Limb (tissue), 2 donors: ENCODE data around the gene TFR2.

Experiments used
- DNase-seq, 2 donors: peaks; one replicate each; pipeline ENCODE4 v3.0.0-alpha.2; 2016; ENCODE audit errors: extremely low spot score in 2 of 2

Gene TFR2

DNA sequence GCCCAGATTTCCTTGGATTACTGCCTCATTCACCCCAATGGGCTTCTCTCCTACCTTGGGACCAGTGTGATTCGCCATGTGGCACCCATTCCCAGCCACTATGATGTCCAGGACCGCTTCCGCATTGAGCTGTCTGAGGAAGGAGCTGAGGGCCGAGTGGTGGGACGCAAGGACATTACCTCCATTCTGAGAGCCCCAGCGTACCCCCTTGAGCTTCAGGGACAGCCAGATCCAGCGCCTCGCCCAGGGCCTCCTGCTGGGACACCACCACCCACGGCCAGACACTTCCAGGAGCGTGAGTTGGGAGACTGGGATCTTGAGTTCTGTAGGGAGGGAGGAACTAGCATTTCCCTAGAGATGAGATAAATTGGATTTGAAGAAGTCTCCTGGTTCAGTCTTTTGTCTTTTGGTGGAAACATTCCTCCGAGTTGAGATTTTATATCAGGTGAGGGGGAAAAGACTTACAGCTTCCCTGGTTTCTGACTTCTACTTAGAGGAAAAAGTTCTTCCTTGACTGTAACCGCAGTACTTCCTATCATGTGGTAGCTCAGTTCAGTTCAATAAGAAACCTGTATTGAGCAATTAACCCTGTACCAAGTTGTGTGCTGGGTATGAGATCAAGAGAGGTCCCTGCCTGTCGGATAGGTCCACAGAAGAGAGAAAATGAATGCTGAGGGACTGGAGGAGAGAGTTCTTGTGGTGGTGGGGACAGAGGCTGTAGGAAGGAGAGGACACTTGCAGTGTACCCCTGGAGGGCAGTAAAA, 27.8 kb downstream of the TFR2 start:
- no peak for DNase-seq

DNA sequence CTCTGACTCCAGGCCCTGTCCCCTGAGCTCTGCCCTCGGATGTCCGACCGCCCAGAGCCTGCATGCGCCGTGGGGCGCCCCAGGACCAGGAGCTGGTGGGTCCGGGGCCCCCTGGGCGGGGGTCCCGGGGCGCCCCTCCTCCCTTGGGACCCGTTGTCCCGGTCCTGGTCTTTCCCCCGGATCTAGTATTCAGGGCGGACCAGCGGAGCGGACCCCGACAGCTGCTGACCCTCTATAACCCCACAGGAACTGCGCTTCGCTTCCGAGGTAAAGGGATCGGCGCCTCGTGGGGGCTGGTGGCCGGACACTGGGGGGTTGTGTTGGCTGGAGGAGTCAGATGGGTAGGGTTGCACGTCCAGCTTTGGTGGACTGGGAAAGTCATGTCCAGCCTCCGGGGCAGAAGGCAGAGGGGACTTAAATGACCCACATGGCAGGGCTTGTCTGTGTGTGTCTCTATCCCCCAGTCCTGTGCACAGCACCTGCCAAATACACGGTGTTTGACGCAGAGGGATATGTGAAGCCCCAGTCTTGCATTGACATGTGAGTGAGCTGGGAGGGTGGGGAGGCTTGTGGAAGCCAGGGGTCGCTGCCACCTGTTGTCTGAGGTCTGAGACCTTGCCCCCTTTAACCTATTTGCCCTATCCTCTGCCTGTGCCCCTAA, 28.5 kb downstream of the TFR2 start:
- no peak for DNase-seq

DNA sequence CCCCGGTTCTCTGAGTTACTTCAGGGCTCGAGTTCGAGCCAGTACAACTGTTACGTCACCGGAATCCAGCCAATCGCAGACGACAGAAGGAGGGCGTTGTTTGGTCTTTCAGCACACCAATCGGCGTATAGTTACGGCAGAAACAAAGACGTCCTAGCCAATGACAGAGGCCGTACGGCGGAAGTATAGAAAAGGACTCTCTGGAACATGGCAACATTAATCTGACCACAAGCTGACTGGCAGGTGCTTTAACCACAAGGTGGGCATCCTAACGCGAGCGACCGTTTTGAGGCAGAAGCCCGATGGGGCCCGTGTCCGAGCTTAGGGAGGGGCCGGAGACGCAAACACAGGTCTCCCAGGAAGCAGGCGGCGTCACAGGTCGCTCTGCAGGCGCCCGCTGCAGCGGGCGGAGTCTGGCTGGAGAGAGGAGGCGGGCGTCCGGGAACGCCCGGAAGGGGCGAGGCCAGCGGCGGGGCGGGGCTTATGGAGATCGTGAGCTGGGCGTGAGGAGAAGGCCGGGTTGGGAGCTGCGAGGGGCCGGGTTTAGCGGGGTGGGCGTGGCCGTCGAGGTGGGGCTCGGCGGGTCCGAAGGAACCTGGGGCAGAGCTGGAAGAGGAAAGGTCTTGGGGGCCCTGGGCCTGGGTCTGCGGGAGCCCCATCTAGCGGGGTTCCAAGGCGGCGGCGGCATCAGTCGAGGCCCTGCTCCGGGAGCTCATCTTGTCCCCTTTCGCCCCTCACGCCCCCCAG, 29.2 kb downstream of the TFR2 start, which contains the start of gene MOSPD3:
MOSPD3 (plus strand) TSS at position 558 of the 747 bp plus-strand sequence. CDS start 252 bp downstream, outside the sequence.
- DNase-seq = peak; percentile 99

DNA sequence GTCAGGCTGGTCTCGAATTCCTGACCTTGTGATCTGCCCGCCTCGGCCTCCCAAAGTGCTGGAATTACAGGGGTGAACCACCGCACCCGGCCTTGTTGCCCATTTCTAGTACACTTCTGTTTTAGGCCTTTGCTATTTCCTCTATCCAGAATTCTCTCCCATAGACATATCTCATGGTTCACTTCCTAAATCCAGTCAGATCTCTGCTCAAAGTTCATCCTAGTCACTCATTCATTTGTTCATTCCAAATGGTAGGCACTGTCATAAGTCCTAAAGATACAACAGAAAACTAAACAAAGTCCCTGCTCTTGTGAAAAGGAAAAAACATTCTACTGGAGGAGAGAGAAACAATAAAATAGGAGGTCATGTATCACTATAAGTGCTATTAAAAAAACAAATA, 31.4 kb downstream of the TFR2 start:
- no peak for DNase-seq

DNA sequence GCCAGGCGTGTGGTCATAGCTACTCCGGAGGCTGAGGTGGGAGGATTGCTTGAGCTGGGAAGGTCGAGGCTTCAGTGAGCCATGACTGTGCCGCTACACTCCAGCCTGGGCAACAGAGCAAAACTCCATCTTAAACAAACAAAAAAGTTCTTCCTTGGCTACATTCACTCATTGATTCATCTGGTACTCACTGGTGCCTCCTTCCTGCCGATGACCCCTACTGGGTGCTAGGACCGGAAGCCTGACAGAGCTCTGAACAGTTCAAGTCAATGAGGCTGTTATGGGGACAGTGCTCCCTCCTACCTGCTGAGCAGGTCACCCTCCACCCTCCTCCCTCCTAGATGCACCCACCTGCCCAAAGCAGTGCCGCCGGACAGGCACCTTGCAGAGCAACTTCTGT, 34.2 kb downstream of the TFR2 start:
- DNase-seq = no peak

DNA sequence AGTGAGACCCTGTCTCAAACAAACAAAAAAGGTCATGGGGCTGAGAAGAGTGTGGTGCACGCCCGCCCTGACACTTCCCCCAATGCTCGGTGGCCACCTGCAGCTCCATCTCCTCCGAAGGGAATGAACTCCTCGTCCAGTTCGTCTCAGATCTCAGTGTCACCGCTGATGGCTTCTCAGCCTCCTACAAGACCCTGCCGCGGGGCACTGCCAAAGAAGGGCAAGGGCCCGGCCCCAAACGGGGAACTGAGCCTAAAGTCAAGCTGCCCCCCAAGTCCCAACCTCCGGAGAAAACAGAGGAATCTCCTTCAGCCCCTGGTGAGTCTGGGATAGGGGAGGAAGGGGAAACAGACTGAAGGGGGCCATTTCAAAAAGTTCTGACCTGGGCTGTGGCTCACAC, 35.0 kb downstream of the TFR2 start:
- no peak for DNase-seq

DNA sequence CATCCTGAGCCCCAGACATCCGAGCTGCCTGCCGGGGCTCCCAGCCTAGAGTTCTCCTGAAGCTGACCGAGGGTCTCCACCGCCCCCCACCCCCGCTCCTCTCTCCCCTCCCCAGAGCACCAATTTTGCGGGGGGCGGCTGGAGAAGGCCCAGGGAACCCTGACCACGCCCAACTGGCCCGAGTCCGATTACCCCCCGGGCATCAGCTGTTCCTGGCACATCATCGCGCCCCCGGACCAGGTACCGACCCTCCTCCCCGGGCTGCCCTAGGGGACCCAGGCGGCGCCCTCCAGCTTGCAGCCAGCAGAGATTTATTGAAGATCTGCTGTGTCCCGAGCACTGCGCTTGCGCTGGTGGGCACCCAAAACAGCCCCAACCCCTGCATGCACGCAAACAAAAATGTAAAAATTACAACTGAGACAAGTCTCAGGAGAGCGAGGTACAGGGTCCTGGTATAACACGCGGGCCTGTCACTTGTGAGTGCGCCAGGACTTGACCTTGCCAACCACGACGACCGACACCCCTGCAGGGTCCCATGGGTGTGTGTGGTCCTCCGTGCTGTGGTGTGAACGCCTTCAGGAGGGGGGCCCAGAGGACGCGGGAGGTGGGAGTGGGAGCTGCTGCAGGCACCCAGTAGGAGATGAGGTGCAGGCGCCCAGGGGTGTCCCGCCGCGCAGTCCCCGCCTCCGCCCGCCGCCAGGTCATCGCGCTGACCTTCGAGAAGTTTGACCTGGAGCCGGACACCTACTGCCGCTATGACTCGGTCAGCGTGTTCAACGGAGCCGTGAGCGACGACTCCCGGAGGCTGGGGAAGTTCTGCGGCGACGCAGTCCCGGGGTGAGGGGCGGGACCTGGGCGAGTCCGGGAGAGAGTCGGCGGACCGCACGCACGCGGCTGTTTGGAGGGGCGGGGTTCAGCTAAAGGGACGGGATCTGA, 36.1 kb downstream of the TFR2 start:
- peak in 1 of 2 donors; percentile 58 for DNase-seq

DNA sequence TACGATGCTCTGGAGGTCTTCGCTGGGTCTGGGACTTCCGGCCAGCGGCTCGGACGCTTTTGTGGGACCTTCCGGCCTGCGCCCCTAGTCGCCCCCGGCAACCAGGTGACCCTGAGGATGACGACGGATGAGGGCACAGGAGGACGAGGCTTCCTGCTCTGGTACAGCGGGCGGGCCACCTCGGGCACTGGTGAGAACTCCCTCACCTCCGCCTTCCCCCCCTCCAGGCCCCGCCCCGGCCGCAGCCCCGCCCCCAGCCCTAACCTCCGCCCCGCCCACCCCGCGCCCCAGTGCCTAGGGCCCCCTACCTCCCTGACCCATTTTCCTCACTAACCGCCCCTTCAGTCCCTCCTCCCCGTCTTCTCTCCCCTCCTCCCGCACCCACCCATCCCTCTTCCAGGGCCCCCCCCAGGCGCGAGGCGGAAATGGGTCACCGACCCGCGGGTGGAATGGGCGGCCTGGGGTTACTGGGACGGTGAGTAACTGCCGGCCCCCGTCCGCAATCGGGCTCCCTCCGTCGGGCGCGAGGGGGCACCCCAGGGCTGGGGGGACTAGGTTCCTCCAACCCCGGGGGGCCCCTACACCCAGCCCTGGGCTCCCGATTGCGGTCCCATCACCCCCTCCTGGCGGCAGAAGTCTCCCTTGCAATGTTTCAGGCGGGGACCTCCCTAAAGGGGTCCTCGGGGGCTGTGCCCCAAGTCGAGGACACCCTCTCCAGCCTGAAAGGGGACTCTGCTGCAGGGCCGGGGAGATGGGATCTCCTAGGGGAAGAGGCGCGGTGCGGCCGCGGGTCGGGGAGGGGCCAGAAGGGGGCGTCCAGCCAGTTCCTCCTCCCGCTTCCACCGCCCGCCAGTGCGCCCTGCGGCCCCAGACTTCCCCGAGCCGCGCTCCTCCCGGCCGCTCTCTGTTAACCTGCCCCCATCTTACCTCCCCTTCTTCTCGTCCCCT, 37.0 kb downstream of the TFR2 start:
- peak; percentile 66 to 85 for DNase-seq

DNA sequence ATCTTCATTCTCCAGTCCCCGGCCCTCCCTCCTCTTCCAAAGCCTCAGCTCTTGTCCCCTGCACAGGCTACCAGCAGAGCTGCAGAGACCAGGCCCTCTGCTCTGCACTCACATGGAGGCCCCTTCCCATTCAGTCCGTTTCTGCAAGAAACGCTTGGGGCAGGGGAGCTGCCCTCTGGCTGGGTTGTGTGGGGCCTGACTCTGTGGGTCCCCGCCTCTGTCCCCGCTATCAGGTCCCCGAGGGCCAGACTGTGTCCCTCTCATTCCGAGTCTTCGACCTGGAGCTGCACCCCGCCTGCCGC, 37.7 kb downstream of the TFR2 start:
- DNase-seq = no peak

DNA sequence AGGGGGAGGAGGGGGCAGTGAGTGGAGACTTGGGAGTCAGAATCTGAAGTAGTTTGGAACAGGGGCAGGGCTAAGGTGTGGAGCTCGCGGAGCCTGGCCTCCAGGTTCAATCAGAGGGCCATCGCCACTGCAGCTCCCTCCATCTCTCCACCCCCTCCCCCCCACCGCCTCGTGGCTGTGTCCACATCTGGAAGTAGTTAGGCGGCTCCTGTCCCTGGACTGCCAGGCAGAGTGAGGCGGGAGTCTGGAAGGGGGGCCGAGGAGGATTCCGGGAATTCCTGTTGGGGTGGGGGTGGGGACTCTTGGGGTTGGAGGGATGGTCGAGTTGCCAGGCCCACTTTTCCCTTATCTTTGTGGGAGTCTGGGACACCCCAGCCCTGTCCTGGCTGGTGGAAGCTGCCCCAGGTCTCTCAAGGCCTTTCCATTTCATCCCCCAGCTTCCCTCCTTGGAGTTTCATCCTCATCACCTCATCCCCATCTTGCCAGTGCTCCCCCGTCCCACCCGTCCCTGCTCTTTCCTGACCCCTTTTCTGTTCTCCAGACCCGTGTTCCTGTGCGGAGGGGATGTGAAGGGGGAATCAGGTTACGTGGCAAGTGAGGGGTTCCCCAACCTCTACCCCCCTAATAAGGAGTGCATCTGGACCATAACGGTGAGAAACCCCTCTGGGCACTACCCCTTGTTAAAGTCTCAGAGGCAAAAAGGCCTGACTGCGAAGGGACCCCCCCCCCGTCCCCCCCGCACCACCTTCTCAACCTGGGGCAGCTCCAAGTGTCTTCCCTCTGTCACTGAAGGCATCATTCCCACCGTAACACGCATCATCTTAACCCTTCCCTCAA, 38.2 kb downstream of the TFR2 start:
- DNase-seq = peak; percentile 86 to 89

DNA sequence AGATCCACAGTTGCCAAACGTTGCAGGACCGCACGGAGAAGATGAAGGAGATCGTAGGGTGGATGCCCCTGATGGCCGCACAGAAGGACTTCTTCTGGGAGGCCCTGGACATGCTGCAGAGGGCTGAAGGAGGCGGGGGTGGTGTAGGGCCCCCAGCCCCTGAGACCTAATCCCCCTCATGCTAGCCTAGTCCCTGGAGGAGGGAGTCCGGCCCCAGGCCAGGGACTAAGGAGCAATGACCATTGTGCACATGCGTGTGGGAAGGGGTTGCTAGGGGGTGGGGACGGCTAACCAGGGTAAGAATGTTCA, 40.7 kb downstream of the TFR2 start:
- DNase-seq = no peak

DNA sequence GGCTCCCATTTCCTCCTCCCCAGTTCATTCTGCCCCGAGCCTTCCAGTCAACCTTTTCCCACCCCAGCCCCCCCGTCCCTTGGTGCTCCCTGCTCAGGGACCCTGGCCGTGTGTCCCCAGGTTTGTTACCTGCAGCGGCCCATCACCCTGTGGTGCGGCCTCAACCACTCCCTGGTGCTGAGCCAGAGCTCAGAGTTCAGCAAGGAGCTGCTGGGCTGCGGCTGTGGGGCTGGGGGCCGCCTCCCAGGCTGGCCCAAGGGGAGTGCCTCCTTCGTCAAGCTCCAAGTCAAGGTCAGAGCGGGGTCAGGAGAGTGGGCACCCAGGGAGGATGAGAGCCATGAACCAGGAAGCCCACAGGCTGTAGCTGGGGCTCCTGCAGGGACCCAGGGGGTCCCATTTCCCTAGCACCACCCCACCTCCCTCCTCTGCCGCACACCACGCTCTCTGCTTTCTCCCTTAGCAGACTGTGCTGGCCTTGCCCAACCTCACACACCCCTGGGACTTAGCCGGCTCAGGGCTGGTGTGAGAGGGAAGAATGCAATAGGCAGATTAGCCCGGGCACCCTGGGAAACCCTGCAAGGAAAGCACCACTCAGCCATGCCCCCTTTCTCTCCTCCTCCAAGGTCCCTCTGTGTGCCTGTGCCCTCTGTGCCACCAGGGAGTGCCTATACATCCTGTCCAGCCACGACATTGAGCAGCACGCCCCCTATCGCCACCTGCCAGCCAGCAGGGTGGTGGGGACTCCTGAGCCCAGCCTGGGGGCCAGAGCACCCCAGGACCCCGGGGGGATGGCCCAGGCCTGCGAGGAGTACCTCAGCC, 41.2 kb downstream of the TFR2 start:
- no peak for DNase-seq

DNA sequence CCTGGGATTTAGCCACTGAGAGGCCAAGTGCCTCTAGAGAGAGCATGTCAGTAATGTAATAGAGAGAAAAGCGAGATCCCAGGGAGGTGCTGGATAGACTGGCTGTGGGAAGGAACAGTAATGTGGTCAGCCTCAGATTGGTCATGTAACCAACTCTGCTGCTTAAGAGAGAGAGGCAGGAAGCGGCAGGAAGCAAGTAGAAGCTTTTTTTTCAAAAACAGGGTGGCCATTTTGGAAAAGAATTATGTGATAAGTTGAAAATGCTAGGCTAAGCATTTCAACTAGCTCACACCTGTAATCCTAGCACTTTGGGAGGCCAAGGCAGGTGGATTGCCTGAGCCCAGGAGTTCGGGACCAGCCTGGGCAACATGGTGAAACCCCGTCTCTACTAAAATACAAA, 42.9 kb downstream of the TFR2 start:
- DNase-seq = no peak

DNA sequence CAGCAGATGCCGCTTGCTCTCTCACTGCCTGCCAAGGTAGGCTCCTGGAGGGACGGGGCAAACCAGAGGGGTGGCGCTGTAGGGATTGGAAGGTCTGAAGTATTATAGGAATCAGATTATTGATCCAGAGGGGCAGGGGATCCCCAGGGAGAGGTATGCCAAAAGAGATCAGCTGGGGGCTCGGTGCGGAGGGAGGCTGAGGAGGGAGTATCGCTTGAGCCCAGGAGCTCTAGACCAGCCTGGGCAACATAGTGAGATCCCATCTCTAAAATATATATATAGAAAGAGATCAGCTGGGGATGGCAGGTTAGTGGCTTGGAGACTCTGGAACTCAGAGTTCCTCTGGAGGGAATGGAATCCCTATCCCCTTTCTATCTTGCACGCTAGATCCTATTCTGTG, 46.2 kb downstream of the TFR2 start:
- no peak for DNase-seq

DNA sequence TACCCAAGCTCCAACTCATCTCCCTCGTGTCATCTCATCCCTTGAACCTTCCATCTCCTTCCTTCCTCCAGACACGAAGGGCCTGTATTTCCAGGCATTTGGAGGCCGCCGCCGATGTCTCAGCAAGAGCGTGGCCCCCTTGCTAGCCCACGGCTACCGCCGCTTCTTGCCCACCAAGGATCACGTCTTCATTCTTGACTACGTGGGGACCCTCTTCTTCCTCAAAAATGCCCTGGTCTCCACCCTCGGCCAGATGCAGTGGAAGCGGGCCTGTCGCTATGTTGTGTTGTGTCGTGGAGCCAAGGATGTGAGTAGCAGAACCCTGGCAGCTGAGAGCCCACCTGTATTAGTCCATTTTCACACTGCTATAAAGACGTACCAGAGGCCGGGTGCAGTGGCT, 49.8 kb downstream of the TFR2 start:
- DNase-seq = no peak

DNA sequence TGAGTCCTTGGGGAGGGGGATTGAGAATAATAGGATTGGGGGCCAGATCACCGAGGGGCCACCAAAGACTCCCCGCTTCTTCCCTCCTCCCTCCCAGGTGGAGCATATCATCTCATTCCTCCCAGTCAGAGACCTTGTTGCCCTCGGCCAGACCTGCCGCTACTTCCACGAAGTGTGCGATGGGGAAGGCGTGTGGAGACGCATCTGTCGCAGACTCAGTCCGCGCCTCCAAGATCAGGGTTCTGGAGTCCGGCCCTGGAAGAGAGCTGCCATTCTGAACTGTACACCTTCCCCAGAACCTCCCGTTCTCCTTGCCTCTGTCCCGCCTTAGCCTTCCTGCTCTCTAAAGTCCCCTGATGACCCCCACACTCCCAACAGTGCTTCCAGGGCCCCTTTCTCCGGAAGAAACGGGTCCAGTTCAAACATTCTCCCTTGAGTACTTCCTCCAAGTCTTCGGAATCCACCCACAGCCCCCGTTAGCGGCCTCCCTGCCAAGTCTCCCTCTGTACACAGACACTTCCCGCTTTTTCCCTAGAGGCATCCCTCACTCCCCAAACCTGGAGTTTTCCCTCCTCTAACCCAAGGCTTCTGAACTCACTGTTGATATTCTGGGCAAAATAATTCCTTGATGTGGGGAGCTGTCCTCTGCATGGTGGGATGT, 51.1 kb downstream of the TFR2 start:
- no peak for DNase-seq

DNA sequence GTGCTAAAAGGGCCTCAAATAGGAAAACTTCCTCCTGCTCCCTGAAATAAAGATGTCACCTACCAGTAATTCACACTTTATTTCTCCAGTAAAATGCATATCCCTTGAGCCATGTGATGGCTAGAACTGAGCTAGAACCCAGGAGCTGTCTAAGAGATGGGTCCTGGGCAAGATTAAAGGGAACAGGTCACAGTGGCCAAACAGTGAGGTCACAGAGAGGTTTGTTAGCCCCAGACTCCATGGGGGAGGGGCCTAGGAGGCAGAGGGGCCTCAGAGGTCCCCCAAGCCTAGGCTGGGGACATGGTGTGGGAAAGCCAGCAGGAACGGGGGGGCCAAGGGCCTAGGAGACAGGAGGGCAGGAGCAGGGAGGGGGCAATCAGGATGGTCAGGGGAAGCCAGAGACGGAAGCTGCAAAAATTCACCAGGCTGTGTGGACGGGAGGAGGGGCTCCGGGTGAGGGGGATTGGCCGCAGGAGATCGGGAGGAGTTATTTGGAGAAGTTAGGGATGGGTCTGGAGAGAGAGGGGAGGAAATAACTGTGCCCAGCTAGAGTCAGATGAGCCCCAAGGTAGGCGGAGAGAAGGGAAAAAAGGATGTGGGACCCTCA, 51.9 kb downstream of the TFR2 start:
- DNase-seq = no peak

DNA sequence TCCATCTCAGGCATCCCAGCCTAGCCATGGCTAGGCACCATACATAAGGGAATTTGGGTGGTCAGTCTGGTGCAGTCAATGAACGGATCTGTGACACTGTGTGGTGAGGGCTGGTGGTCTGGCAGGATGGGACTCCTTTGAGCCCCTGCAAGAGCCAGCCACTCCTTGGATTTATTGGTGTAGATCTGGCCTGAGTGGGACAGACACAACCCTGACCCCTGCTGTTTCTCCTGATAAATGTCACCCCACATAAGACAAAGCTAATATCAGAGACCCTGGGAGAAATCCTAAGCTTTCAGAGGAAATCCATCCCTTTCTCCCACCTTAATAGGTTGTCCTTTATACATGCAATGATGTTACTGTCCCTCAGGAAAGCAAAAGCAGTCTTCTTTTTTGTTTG, 52.9 kb downstream of the TFR2 start:
- DNase-seq = no peak
